ENCODE data around the gene NDUFAF8. TPM values are rescaled to one million over a fixed set of nuclear protein-coding genes. Genes with fewer than 3 reads are reported as not detected.

NDUFAF8 gene
- total RNA-seq, 1 experiment from 2014 or later, result 54.1 TPM

- H3K4me3 Mint-ChIP-seq (ENCODE audit: low read depth, unreplicated experiment), result no peak overlapping the region
- H3K36me3 Mint-ChIP-seq (ENCODE audit: insufficient read depth, unreplicated experiment), result no peaks in the 10 kb centered on the region
- no peak for TF ChIP-seq CTCF (IDR thresholded peaks at IDR 0.05; ENCODE audit: unreplicated experiment)
- no peaks in the 10 kb centered on the region for H3K9me3 Mint-ChIP-seq (ENCODE audit: low read depth, unreplicated experiment)
- CTCF ChIA-PET, result no interaction called here
- DNase-seq, result no peak
- intact Hi-C loops (cut with micrococcal nuclease; ENCODE audit: unreplicated experiment), result no loop called here
- no TSS peak for BruUV-seq (replicated peaks)
- H3K4me1 Mint-ChIP-seq (ENCODE audit: low read depth, unreplicated experiment), result no peaks in the 10 kb centered on the region
- H3K27me3 Mint-ChIP-seq (ENCODE audit: unreplicated experiment), result no peaks in the 10 kb centered on the region
- H3K27ac Mint-ChIP-seq (ENCODE audit: unreplicated experiment), result no peak overlapping the region
These were observed 41.7 kb upstream of the NDUFAF8 start for GRCh38 chr17:81197409-81197795.

GRCh38 chr17:81197831-81198490 is 41.2 kb upstream of the NDUFAF8 start:
- H3K27me3 Mint-ChIP-seq (ENCODE audit: unreplicated experiment), result no peaks in the 10 kb centered on the region
- H3K4me3 Mint-ChIP-seq (ENCODE audit: low read depth, unreplicated experiment), result no peak overlapping the region
- no TSS peak for BruUV-seq (replicated peaks)
- intact Hi-C loops (cut with micrococcal nuclease; ENCODE audit: unreplicated experiment), result no loop called here
- no peaks in the 10 kb centered on the region for H3K4me1 Mint-ChIP-seq (ENCODE audit: low read depth, unreplicated experiment)
- CTCF ChIA-PET, result no interaction called here
- no peak for DNase-seq
- no peak overlapping the region for H3K27ac Mint-ChIP-seq (ENCODE audit: unreplicated experiment)
- no peak for TF ChIP-seq CTCF (IDR thresholded peaks at IDR 0.05; ENCODE audit: unreplicated experiment)
- no peaks in the 10 kb centered on the region for H3K9me3 Mint-ChIP-seq (ENCODE audit: low read depth, unreplicated experiment)
- peaks cover 3% of the 10 kb centered on the region for H3K36me3 Mint-ChIP-seq (ENCODE audit: insufficient read depth, unreplicated experiment)

- no TSS peak for BruUV-seq (replicated peaks)
- Mint-ChIP-seq H3K27ac (ENCODE audit: unreplicated experiment) (no peak overlapping the region), H3K36me3 (ENCODE audit: insufficient read depth, unreplicated experiment) (peaks cover 7% of the 10 kb centered on the region), H3K4me1 (ENCODE audit: low read depth, unreplicated experiment) (no peaks in the 10 kb centered on the region), H3K9me3 (ENCODE audit: low read depth, unreplicated experiment) (no peaks in the 10 kb centered on the region), H3K4me3 (ENCODE audit: low read depth, unreplicated experiment) (no peak overlapping the region), H3K27me3 (ENCODE audit: unreplicated experiment) (no peaks in the 10 kb centered on the region)
- TF ChIP-seq CTCF (IDR thresholded peaks at IDR 0.05; ENCODE audit: unreplicated experiment), result no peak
- no peak for DNase-seq
- intact Hi-C loops (cut with micrococcal nuclease; ENCODE audit: unreplicated experiment), result no loop called here
- CTCF ChIA-PET, result interaction anchor here (0.6 kb wide), 1 partner anchor 305 kb away, joined by 6 read pairs; no protein-coding TSS in a partner anchor
These were observed 40.2 kb upstream of the NDUFAF8 start for GRCh38 chr17:81198826-81199481.

- Mint-ChIP-seq H3K36me3 (ENCODE audit: insufficient read depth, unreplicated experiment) (peaks cover 7% of the 10 kb centered on the region), H3K27ac (ENCODE audit: unreplicated experiment) (no peak overlapping the region), H3K9me3 (ENCODE audit: low read depth, unreplicated experiment) (no peaks in the 10 kb centered on the region), H3K27me3 (ENCODE audit: unreplicated experiment) (no peaks in the 10 kb centered on the region), H3K4me1 (ENCODE audit: low read depth, unreplicated experiment) (no peaks in the 10 kb centered on the region), H3K4me3 (ENCODE audit: low read depth, unreplicated experiment) (no peak overlapping the region)
- no peak for TF ChIP-seq CTCF (IDR thresholded peaks at IDR 0.05; ENCODE audit: unreplicated experiment)
- BruUV-seq (replicated peaks), result no TSS peak
- intact Hi-C loops (cut with micrococcal nuclease; ENCODE audit: unreplicated experiment), result no loop called here
- no peak for DNase-seq
- CTCF ChIA-PET, result no interaction called here
These were observed 39.7 kb upstream of the NDUFAF8 start for GRCh38 chr17:81199482-81199830.

Measured in Calu3 (cell line).